NCI-H128 (cell line): ENCODE measurements around the gene FAM72D.
"Not testable (repeated sequence)": the region's sequence is repeated elsewhere in the genome, so short reads cannot be mapped to it uniquely, and the experiment has no call there.

Experiments
- DNase-seq: peaks from one replicate; lab custom pipeline; 2025; ENCODE audit not compliant: unreplicated experiment; lab: John Stamatoyannopoulos, UW

FAM72D gene

GRCh38 chr1:145144264-145144913, 48.6 kb downstream of the FAM72D start:
- not testable (repeated sequence) for DNase-seq

- DNase-seq, result not testable (repeated sequence)
These were observed 50.5 kb downstream of the FAM72D start for GRCh38 chr1:145146308-145146707.

- DNase-seq, result not testable (repeated sequence)
These were observed 51.4 kb downstream of the FAM72D start for GRCh38 chr1:145147172-145147571.

- not testable (repeated sequence) for DNase-seq
These were observed 59.6 kb downstream of the FAM72D start for GRCh38 chr1:145155421-145155820.

GRCh38 chr1:145155873-145156272, 60.1 kb downstream of the FAM72D start:
- DNase-seq, result not testable (repeated sequence)

- DNase-seq, result not testable (repeated sequence)
These were observed 61.3 kb downstream of the FAM72D start for GRCh38 chr1:145156891-145157610.

GRCh38 chr1:145157715-145158114, 61.9 kb downstream of the FAM72D start:
- DNase-seq, result not testable (repeated sequence)

- DNase-seq, result not testable (repeated sequence)
These were observed 65.4 kb downstream of the FAM72D start for GRCh38 chr1:145161046-145161752.
